ENCODE measurements around the gene TCIRG1. TPM values are rescaled to one million over a fixed set of nuclear protein-coding genes. Genes with fewer than 3 reads are reported as not detected.

Gene TCIRG1
- polyA plus RNA-seq, 2 of the 4 experiments (the other 2 are of a cell fraction): 36.3 to 120 TPM

GRCh38 chr11:68003846-68004550 lies 34.8 kb upstream of the TCIRG1 start, which contains the start of gene UNC93B1 (continued):
- TF ChIP-seq EHMT2 (IDR thresholded peaks at IDR 0.05; ENCODE audit: low read depth): no peak
- TF ChIP-seq RCOR1 (IDR thresholded peaks at IDR 0.05; ENCODE audit: low read depth, low read length): no peak
- no peak for TF ChIP-seq PBX3 (IDR thresholded peaks at IDR 0.05)
- TF ChIP-seq MAZ (IDR thresholded peaks at IDR 0.05; ENCODE audit: borderline replicate concordance, low read depth, low read length): 0 out of 2 replicates have a peak, but pooled peaks have one; percentile 70

- ATAC-seq (no peak), FAIRE-seq (no peak), DNase-seq (ENCODE audit: low read depth in 1 of 2, low spot score in 1 of 2) (no peak)
- ChIA-PET POLR2A (no interaction called here), CTCF (interaction anchor here (0.9 to 10.7 kb wide), 5 partner anchors 8 to 19 kb away, joined by 4 to 204 read pairs (median 5); no protein-coding TSS in a partner anchor)
- Histone ChIP-seq H3K4me1 (peaks cover 52% of the 10 kb centered on the region), H3K9me3 (no peaks in the 10 kb centered on the region), H3K27ac (peak overlapping the region; percentile 91 to 99), H3K4me3 (peak overlapping the region; percentile 97; the same call in 2 of the 3 replicates), H3K4me2 (peak overlapping the region; percentile 97)
- TF ChIP-seq ZSCAN20 (CRISPR knock-in tag; IDR thresholded peaks at IDR 0.05) (no peak), HMGXB4 (CRISPR knock-in tag; IDR thresholded peaks at IDR 0.05; ENCODE audit: borderline replicate concordance) (no peak), ESRRA (IDR thresholded peaks at IDR 0.05; ENCODE audit: borderline replicate concordance, low read length) (no peak)
- 83% methylated on average over 11 of the region's 14 CpGs for WGBS (ENCODE audit: missing lambda C conversion rate)
Measured at GRCh38 chr11:68004551-68005335, 34.1 kb upstream of the TCIRG1 start.

- FAIRE-seq (no peak), DNase-seq (ENCODE audit: low read depth in 1 of 2, low spot score in 1 of 2) (no peak), ATAC-seq (no peak)
- H3K4me2 ChIP-seq: 0 out of 3 replicates have a peak overlapping the region, but pooled peaks have one; percentile 11
- H3K9me3 ChIP-seq: no peaks in the 10 kb centered on the region
- peaks cover 61% of the 10 kb centered on the region for H3K4me1 ChIP-seq
- POLR2A ChIA-PET: no interaction called here
- CTCF ChIA-PET: interaction anchor here (1.6 to 10.7 kb wide), 2 partner anchors 9 to 17 kb away, joined by 5 to 204 read pairs; no protein-coding TSS in a partner anchor
- H3K4me3 ChIP-seq: no peak overlapping the region
- TF ChIP-seq HOXB13 (CRISPR knock-in tag; IDR thresholded peaks at IDR 0.05; ENCODE audit: low read depth) (no peak), MYC (IDR thresholded peaks at IDR 0.05; ENCODE audit: borderline replicate concordance, low read length) (no peak), ESRRA (IDR thresholded peaks at IDR 0.05; ENCODE audit: borderline replicate concordance, low read length) (0 out of 2 replicates have a peak, but pooled peaks have one; percentile 1), HDAC2 (IDR thresholded peaks at IDR 0.05) (no peak)
- 98% methylated on average over 7 of the region's 7 CpGs for WGBS (ENCODE audit: missing lambda C conversion rate)
- H3K27ac ChIP-seq: peak overlapping the region; percentile 99 to 100; a peak in 5 of 6 replicates
Measured at GRCh38 chr11:68006606-68007166, 32.1 kb upstream of the TCIRG1 start.

- DNase-seq (ENCODE audit: low read depth in 1 of 2, low spot score in 1 of 2) (no peak), FAIRE-seq (no peak), ATAC-seq (no peak)
- Histone ChIP-seq H3K4me3 (no peak overlapping the region), H3K27ac (peak overlapping the region; percentile 99 to 100), H3K9me3 (no peaks in the 10 kb centered on the region), H3K4me1 (peaks cover 66% of the 10 kb centered on the region), H3K4me2 (peak overlapping the region; percentile 96)
- POLR2A ChIA-PET: interaction anchor here (1.3 to 1.4 kb wide), 2 partner anchors 11 to 30 kb away, joined by 3 to 5 read pairs; no protein-coding TSS in a partner anchor
- CTCF ChIA-PET: interaction anchor here (1.6 to 10.7 kb wide), 7 partner anchors 9 to 201 kb away, joined by 6 to 204 read pairs (median 9); no protein-coding TSS in a partner anchor
- 87% methylated on average over 10 of the region's 16 CpGs for WGBS (ENCODE audit: missing lambda C conversion rate)
- TF ChIP-seq HDAC2 (IDR thresholded peaks at IDR 0.05) (0 out of 2 replicates have a peak, but pooled peaks have one; percentile 43), FOXS1 (CRISPR knock-in tag; IDR thresholded peaks at IDR 0.05) (no peak), KDM1A (IDR thresholded peaks at IDR 0.05; ENCODE audit: low read depth) (peak; percentile 75)
Measured at GRCh38 chr11:68007498-68008380, 31.1 kb upstream of the TCIRG1 start.

All from A549 (cell line).